Activated CD4-positive, alpha-beta T cell treated with anti-CD3 and anti-CD28 coated beads, Interleukin-2, Interleukin-6, amounts not matched to agents 100 ng/mL and 50 ng/mL, durations not matched to agents 16 hours and 8 hours (primary cell): Measurements from ENCODE around the gene RPS6KB2.
A peak's percentile ranks its signal among the peaks of the same experiment; 100 is the strongest.
"Not testable (repeated sequence)": the region's sequence is repeated elsewhere in the genome, so short reads cannot be mapped to it uniquely, and the experiment has no call there.

ENCODE experiments used
- DNase-seq: peaks from one replicate; pipeline ENCODE4 v3.0.0-alpha.2; 2020

The RPS6KB2 gene

DNA sequence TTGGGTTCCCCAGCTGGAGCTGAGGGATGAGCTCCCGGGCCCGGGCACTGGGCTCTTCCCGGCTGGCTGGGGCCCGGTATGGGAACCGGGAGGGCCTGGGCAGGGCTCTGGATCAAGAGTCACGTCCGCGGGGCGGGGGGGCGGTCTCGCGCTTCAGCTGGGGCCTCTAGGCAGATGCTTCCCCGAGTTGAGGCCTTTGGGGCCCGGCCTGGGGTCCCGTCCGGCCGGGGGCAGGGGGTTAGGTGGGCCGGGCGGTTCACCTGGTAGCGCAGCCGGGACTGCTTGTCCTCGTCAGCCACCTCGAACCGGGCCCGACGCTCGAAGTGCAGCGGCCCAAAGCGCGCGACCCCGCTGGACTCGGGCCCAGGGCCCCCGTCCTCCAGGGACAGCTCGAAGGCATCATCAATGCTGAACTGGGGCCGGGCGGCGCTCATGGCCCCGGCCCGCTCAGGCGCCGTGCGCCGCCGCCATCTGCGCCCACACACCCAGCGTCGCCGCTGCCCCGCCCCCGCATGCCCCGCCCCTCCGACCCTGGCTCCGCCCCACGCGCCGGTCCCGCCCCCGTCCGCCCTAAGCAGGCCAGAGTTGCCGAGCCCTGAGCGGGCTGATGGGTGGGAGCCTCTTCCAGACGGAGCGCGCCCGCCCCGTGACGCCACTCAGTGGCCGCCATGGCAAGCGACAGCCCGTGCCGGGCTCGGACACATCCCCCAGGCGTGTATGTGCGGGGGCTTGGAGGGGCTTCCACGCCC is 40.6 kb downstream of the RPS6KB2 start, which contains the start of gene TMEM134:
Gene TMEM134 (minus strand): TSS at position 493 of the 749 bp plus-strand sequence. CDS start 59 bp downstream, at position 434.
- DNase-seq = peak; percentile 96

DNA sequence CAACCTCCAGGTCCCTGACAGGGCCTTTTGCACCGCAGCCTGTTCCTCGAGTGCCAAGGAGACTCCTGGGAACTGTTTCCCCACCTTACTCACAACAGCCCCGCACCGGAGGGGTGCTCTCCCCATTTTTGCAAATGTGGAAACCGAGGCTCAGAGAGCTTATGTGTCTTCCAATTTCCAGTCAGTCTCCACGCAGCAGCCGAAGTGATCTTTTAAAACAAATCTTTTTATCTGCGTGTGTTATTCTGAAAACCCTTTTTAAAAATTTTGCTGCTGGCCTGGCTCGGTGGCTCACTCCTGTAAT is 41.2 kb downstream of the RPS6KB2 start:
- DNase-seq = no peak

DNA sequence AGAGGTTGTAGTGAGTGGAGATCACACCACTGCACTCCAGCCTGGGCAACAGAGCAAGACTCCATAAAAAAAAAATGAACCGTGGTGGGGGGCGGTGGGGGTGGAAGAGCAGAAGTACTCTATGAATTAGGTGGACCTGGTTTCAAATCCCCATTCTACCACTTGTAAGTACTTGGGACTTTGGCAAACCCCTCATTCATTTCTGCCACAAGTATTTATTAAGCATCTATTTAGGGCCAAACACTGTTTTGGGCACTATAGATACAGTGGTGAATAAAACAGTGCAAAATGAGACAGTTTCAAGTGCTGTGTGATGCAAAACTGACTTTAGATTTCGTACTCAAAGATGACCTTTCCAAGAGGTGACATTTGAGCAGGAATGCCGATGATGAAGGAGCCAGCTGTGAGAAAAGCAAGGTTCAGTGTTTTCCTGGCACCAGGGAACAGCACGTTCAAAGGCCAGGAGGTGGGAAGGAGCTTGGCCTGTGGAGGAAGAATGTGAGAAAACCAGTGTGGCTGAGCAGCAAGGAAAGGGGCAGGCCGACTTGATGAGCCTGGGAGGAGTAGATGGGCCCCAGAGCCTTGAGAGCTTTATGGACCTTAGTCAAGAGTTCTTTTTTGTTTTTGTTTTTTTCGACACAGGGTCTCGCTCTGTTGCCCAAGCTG is 42.2 kb downstream of the RPS6KB2 start:
- DNase-seq = no peak

DNA sequence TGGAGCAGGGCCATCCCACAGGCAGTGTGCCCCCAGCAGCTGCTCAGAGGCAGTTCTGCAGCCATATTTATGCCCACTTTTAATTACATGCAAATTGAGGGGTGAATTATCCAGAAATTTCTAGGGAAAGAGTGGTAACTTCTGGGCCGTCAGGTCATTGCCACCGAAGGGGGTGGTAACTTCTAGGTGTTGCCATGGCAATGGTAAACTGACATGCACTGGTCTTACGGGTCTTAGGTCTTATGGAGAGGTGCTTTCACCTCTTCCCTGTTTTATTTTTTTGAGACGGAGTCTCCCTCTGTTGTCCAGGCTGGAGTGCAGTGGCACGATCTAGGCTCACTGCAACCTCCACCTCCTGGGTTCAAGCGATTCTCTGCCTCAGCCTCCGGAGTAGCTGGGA is 44.6 kb downstream of the RPS6KB2 start:
- DNase-seq = no peak

DNA sequence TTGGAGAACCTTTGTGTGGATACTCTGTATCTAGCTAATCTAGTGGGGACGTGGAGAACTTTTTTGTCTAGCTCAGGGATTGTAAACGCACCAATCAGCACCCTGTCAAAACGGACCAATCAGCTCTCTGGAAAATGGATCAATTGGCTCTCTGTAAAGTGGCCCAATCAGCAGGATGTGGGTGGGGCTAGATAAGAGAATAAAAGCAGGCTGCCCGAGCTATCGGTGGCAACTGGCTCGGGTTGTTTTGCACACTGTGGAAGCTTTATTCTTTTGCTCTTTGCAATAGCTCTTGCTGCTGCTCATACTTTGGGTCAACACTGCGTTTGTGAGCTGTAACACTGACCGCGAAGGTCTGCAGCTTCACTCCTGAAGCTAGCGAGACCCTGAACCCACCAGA is 48.4 kb downstream of the RPS6KB2 start:
- not testable (repeated sequence) for DNase-seq

DNA sequence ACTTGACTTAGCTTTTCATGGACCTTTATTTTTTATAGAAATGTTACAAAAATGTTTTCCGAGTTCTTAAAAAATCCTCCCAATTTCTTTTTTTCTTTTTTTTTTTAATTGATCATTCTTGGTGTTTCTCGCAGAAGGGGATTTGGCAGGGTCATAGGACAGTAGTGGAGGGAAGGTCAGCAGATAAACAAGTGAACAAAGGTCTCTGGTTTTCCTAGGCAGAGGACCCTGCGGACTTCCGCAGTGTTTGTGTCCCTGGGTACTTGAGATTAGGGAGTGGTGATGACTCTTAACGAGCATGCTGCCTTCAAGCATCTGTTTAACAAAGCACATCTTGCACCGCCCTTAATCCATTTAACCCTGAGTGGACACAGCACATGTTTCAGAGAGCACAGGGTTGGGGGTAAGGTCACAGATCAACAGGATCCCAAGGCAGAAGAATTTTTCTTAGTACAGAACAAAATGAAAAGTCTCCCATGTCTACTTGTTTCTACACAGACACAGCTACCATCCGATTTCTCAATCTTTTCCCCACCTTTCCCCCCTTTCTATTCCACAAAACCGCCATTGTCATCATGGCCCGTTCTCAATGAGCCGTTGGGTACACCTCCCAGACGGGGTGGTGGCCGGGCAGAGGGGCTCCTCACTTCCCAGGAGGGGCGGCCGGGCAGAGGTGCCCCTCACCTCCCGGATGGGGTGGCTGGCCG is 49.2 kb downstream of the RPS6KB2 start:
- DNase-seq = not testable (repeated sequence)

DNA sequence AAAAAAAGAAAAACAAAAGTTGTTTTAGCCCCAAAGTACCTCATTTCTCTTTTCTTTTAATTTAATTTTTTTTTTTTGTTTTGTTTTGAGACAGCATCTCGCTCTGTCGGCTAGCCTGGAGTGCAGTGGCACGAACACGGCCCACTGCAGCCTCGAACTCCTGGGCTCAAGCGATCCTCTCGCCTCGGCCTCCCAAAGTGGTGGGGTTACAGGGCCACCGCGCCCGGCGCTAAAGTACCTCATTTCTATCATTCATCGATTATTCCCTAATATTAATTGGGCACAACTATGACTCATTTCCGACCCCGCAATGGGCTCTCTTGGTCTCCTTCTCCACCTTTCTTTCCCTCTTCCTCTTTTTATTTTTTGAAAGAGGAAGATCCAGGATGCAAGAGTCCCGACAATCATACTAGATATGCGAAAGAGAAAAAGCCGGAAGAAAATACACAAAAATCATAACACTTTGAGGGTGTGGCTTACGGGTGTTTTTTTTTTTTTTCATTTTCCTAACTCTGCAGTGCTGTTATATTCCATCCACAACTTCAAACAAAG is 54.1 kb downstream of the RPS6KB2 start:
- DNase-seq = no peak

DNA sequence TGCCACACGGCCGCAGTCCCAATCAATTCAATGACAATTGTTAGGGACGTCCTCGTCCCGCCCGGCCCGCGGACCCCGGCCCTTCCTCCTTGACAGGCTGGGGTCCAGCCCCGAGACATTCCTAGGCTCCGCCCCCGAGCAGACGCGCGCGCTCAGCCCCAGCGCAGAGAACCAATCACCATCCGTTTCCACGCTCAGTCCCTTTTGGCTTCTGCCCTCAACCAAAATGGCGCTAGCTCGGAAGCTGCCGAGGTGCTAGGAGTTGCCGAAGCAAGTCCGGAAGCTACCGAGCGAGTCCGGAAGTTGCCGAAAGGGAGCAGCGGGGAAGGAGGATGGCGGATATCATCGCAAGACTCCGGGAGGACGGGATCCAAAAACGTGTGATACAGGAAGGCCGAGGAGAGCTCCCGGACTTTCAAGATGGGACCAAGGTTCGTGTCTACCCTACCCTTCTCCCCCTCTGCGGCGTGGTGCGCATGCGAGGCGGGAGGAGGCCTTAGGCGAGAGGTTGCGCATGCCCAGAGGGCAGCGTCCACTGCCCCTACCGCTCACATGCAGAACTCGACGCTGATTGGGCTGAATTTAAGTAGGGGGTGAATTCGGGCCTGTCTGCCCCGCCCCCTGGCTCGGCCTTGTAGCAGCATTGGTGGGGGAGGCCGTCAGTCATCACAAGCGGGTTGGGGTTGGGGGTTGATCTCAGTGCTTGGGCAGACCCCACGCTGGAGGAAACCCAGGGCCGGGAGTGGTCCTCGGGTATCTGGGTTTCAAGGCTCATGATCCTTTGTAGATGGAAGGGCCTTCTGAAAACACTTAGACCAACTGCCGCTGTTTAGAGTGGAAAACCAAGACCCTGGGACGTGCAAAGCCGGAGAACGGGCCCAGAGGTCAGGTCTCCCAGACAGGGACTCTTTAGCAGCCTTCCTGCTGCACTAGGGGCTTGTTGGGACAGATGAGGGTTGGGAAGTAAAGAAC is 54.8 kb downstream of the RPS6KB2 start, which contains the start of gene AIP:
Gene AIP (plus strand): TSS at position 200 of the 972 bp plus-strand sequence. CDS start 133 bp downstream, at position 333.
- DNase-seq = peak; percentile 99

DNA sequence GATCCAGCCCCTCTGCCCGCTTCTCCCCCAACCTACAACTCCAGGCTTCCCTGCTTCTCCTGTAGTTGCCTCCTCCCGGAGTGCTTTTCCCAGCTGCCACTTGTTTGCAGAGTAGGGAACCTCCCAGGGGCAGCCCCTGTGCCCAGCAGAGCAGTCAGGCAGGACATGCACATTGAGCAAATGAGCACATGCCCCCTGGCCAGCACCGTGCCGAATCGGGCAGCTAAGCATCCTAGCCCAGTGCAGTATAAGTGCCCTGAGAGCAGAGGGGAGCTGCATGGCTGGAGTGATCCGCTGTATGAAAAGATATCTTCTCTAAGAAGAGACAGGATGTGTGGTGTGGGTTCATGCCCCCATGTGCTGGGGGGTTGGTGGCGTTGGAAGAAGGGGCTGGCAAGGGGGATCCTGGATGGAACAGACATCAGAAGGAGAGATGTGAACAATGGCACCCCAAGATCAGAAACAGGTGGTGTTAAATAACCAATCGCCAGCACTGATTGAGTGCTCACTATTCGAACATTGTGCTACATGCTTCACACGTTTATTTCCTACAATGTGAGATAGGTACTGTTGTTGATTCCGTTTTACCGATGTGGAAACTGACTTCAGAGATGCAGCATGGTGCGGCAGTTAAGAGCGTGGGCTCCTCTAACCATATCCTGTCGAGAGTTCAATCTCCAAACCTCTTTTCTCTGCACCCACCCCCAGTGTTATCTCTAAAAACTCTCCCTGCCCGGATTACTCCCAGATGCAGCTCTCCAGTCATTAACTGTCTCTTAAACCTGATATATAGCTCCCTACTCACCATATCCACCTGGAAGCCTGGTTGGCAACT is 55.8 kb downstream of the RPS6KB2 start:
- DNase-seq = peak; percentile 73

DNA sequence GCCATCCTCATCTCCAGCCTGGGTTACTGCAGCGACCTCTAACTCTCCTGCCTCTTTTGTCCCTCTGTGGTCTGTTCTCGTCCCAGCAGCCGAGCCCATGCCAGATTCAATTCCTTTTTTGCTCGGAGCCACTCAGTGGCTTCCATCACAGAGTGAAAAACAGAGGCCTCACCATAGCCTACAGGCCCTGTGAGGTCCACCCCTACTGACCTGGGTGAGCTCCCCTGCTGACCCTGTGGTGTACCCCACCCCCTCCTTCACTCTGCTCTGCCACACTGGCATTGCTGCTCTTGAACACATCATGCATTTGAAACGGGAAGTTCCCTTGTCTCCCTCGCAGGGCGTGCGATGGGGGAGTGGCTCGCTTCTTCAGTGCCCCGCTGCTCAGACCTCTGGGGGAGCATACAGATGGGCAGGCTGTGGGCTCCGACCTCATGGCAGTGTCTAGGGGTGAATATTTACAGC is 56.6 kb downstream of the RPS6KB2 start:
- DNase-seq = peak; percentile 90
